HepG2 (cell line): Measurements from ENCODE around the gene TBC1D16. TPM values are rescaled to one million over a fixed set of nuclear protein-coding genes. Genes with fewer than 3 reads are reported as not detected.

Experiments
- E2F2 ChIP-seq: sonication (generic); formaldehyde crosslinking; IDR thresholded peaks from 2 replicates; pipeline ENCODE4 v1.4.0; 2020; ENCODE audit warnings: missing genetic modification reagents, borderline replicate concordance
- KAT2B ChIP-seq: fragments of 150-350 bp; IDR thresholded peaks from 2 replicates; pipeline ENCODE4 v1.6.1; 2014; ENCODE audit warnings: low read depth, low read length, borderline replicate concordance
- PCBP2 ChIP-seq: fragments of 200-400 bp; formaldehyde crosslinking; optimal IDR thresholded peaks from 2 replicates; pipeline ENCODE3; 2018; ENCODE audit warnings: low read length, low read depth; ENCODE audit not compliant: poor library complexity, severe bottlenecking
- ZNF564 ChIP-seq: sonication (generic); formaldehyde crosslinking; IDR thresholded peaks from 2 replicates; pipeline ENCODE4 v1.8.1; 2023; ENCODE audit warnings: mild to moderate bottlenecking, missing genetic modification reagents
- ZNF609 ChIP-seq: sonication (generic); formaldehyde crosslinking; IDR thresholded peaks from 2 replicates; pipeline ENCODE4 v1.4.0; 2020; ENCODE audit warnings: mild to moderate bottlenecking, missing genetic modification reagents, borderline replicate concordance
- ZSCAN5A ChIP-seq: sonication (generic); formaldehyde crosslinking; IDR thresholded peaks from 2 replicates; pipeline ENCODE4 v1.8.0; 2022; ENCODE audit warnings: mild to moderate bottlenecking, missing genetic modification reagents, borderline replicate concordance
- ZXDC ChIP-seq: sonication (generic); formaldehyde crosslinking; IDR thresholded peaks from 2 replicates; pipeline ENCODE4 v1.5.0; 2020; ENCODE audit warnings: mild to moderate bottlenecking, missing genetic modification reagents
- polyA plus RNA-seq, 8 experiments: library from polyadenylated mRNA; depleted of rRNA in 3 of 8; stranded (reverse) in 7 of 8; unstranded in 1 of 8; fragments of >200 nt; fragmentation: Illumina TruSeq in 4 of 8; extraction: Trizol in 4 of 8; gene quantifications; 2 replicates each; pipeline versions ENCODE4 v1.2.1 to v1.2.3, GENCODE V29; 2011 to 2016; ENCODE audit warnings: low read depth in 4 of 8, missing spikeins in 1 of 8, mixed read lengths in 1 of 8; ENCODE audit not compliant: insufficient read depth in 1 of 8
- total RNA-seq, 5 experiments: library from RNA; depleted of rRNA; stranded (reverse); fragments of >200 nt; fragmentation: Illumina TruSeq; extraction: Trizol; gene quantifications; 2 replicates each; pipeline ENCODE4 v1.2.3, GENCODE V29; 2016; ENCODE audit warnings: low read depth in 1 of 5

Gene TBC1D16
- total and polyA plus RNA-seq, 2 of the 13 experiments (the other 11 are each of a cell fraction or from before 2014, with no cell fraction given), result 14.9 to 24.9 TPM

- peak; percentile 28; the same call in 1 of the 2 replicates for TF ChIP-seq ZNF609
- no peak for TF ChIP-seq E2F2
- TF ChIP-seq ZNF564 (CRISPR knock-in tag), result no peak
- TF ChIP-seq ZXDC (CRISPR knock-in tag), result peak; percentile 64; the same call in 1 of the 2 replicates
- TF ChIP-seq PCBP2, result no peak
- TF ChIP-seq ZSCAN5A (CRISPR knock-in tag), result no peak
- no peak for TF ChIP-seq KAT2B
- TF ChIP-seq, all 625 proteins: peak for 46
Measured at GRCh38 chr17:79927136-79927661, 108.5 kb downstream of the TBC1D16 start (continued).
